ENCODE measurements around the gene SIGLEC1. TPM values are rescaled to one million over a fixed set of nuclear protein-coding genes. Genes with fewer than 3 reads are reported as not detected.
A peak's percentile ranks its signal among the peaks of the same experiment; 100 is the strongest.

SIGLEC1 gene
- total and polyA plus RNA-seq, 2 of the 8 experiments (the other 6 are each of a cell fraction or from before 2014, with no cell fraction given): 0.02 TPM; not detected in 1

- TF ChIP-seq GTF2F1 (IDR thresholded peaks at IDR 0.05; ENCODE audit: borderline replicate concordance, low read depth, low read length) (no peak), CBX5 (IDR thresholded peaks at IDR 0.05; ENCODE audit: low read depth, low read length) (no peak), TBP (IDR thresholded peaks at IDR 0.05; ENCODE audit: low read depth, low read length) (0 out of 2 replicates have a peak, but pooled peaks have one; percentile 24), TAF7 (optimal IDR thresholded peaks at IDR 0.05; ENCODE audit: borderline replicate concordance, low read depth, low read length) (no peak), POU5F1 (IDR thresholded peaks at IDR 0.05; ENCODE audit: low read depth, low read length) (no peak), CHD1 (IDR thresholded peaks at IDR 0.05; ENCODE audit: low read depth, low read length) (no peak), JUND (IDR thresholded peaks at IDR 0.05; ENCODE audit: low read length) (no peak)
Measured at GRCh38 chr20:3744806-3745685, 32.6 kb upstream of the SIGLEC1 start (continued).

Data from H1 (cell line).